Measurements from ENCODE around the gene RGS12.

The RGS12 gene

GRCh38 chr4:3313556-3314228 lies 20.9 kb downstream of the RGS12 start:
- no peak for DNase-seq

GRCh38 chr4:3314706-3315260 lies 22.0 kb downstream of the RGS12 start:
- no peak for DNase-seq

- DNase-seq = no peak
Measured at GRCh38 chr4:3315566-3315965, 22.7 kb downstream of the RGS12 start.

- no peak for DNase-seq
Measured at GRCh38 chr4:3316146-3316545, 23.3 kb downstream of the RGS12 start.

- no peak for DNase-seq
Measured at GRCh38 chr4:3317011-3317655, 24.3 kb downstream of the RGS12 start.

- DNase-seq = no peak
Measured at GRCh38 chr4:3317656-3318211, 24.9 kb downstream of the RGS12 start.

GRCh38 chr4:3318561-3319021 lies 25.8 kb downstream of the RGS12 start:
- DNase-seq = no peak

GRCh38 chr4:3320361-3321023 lies 27.7 kb downstream of the RGS12 start:
- DNase-seq = no peak

GRCh38 chr4:3321295-3321889 lies 28.6 kb downstream of the RGS12 start:
- DNase-seq = no peak

- no peak for DNase-seq
Measured at GRCh38 chr4:3322059-3322550, 29.3 kb downstream of the RGS12 start.

- DNase-seq = no peak
Measured at GRCh38 chr4:3323071-3323481, 30.3 kb downstream of the RGS12 start.

GRCh38 chr4:3324093-3324815 lies 31.4 kb downstream of the RGS12 start:
- DNase-seq = no peak

GRCh38 chr4:3328814-3329663 lies 36.2 kb downstream of the RGS12 start:
- no peak for DNase-seq

GRCh38 chr4:3329887-3330286 lies 37.1 kb downstream of the RGS12 start:
- DNase-seq = no peak

- no peak for DNase-seq
Measured at GRCh38 chr4:3330707-3331106, 37.9 kb downstream of the RGS12 start.

GRCh38 chr4:3331511-3332394 lies 38.9 kb downstream of the RGS12 start:
- DNase-seq = no peak

- DNase-seq = no peak
Measured at GRCh38 chr4:3332498-3332897, 39.7 kb downstream of the RGS12 start.

- no peak for DNase-seq
Measured at GRCh38 chr4:3334316-3334715, 41.5 kb downstream of the RGS12 start.

- DNase-seq = no peak
Measured at GRCh38 chr4:3335385-3335784, 42.6 kb downstream of the RGS12 start.

GRCh38 chr4:3335982-3336381 lies 43.2 kb downstream of the RGS12 start:
- DNase-seq = no peak
